SK-N-SH (cell line): ENCODE results near the gene PPFIBP2. TPM values are rescaled to one million over a fixed set of nuclear protein-coding genes. Genes with fewer than 3 reads are reported as not detected.
A peak's percentile ranks its signal among the peaks of the same experiment; 100 is the strongest.

Experiments used
- CTCF ChIA-PET: fragments of 300-600, 350-600 bp; formaldehyde crosslinking; extraction: SDS; loops from one replicate; lab custom pipeline; 2021; lab: Yijun Ruan, JAX
- POLR2A ChIA-PET: fragments of 350-600 bp; sonication (Branson Sonifier 250); formaldehyde crosslinking; extraction: SDS; loops from one replicate; lab custom pipeline; 2020; ENCODE audit warnings: antibody characterized with exemption, inconsistent platforms; lab: Yijun Ruan, JAX
- DNase-seq: peaks from one replicate; pipeline ENCODE4 v3.0.0; 2012
- H2AFZ ChIP-seq: fragments of 200-600 bp; sonication (generic); 2 replicates; pipeline ENCODE4 v1.8.1; 2016; ENCODE audit warnings: antibody characterized with exemption, mild to moderate bottlenecking, low read depth
- H3F3A ChIP-seq: fragments of 200-600 bp; sonication (generic); replicated peaks from 2 replicates; pipeline ENCODE3; 2016; ENCODE audit warnings: antibody characterized with exemption, mild to moderate bottlenecking; ENCODE audit not compliant: insufficient read depth
- H3K27ac ChIP-seq, 2 experiments: fragments of 200-500 bp in 1 of 2; fragments of 200-600 bp in 1 of 2; sonication (Bioruptor generic) in 1 of 2; sonication (generic), shearing (Covaris generic) in 1 of 2; 2 replicates each; pipeline versions ENCODE4 v1.5.1 to v1.6.1; 2014 to 2016; ENCODE audit warnings: low read depth in 2 of 2, inconsistent platforms in 1 of 2, low read length in 1 of 2, mild to moderate bottlenecking in 1 of 2, mixed read lengths in 1 of 2
- H3K27me3 ChIP-seq: fragments of 200-600 bp; sonication (generic), shearing (Covaris generic); 2 replicates; pipeline ENCODE4 v1.6.1; 2016; ENCODE audit warnings: mixed run types; ENCODE audit not compliant: insufficient read depth
- H3K36me3 ChIP-seq, 2 experiments: fragments of 200-500 bp in 1 of 2; fragments of 200-600 bp in 1 of 2; sonication (Bioruptor generic) in 1 of 2; sonication (generic) in 1 of 2; replicated peaks in 1 of 2; 2 replicates each; pipeline versions ENCODE3 to v1.5.1; 2014 to 2016; ENCODE audit warnings: low read length in 1 of 2, mild to moderate bottlenecking in 1 of 2; ENCODE audit not compliant: insufficient read depth in 2 of 2, control insufficient read depth in 1 of 2
- H3K4me1 ChIP-seq, 2 experiments: fragments of 200-500 bp in 1 of 2; fragments of 200-600 bp in 1 of 2; sonication (Bioruptor generic) in 1 of 2; sonication (generic), shearing (Covaris generic) in 1 of 2; 2 replicates each; pipeline versions ENCODE4 v1.5.1 to v1.6.1; 2014 to 2016; ENCODE audit warnings: low read depth in 1 of 2, low read length in 1 of 2, mixed run types in 1 of 2; ENCODE audit not compliant: insufficient read depth in 2 of 2, control insufficient read depth in 1 of 2
- H3K4me2 ChIP-seq: fragments of 200-600 bp; sonication (generic), shearing (Covaris generic); 2 replicates; pipeline ENCODE4 v1.6.1; 2017; ENCODE audit warnings: mixed run types
- H3K4me3 ChIP-seq, 2 experiments: fragments of 200-500 bp in 1 of 2; fragments of 200-600 bp in 1 of 2; sonication (Bioruptor generic) in 1 of 2; sonication (generic), shearing (Covaris generic) in 1 of 2; 2 replicates each; pipeline versions ENCODE4 v1.5.1 to v1.8.1; 2014 to 2016; ENCODE audit warnings: low read depth in 2 of 2, inconsistent platforms in 1 of 2, low read length in 1 of 2, mild to moderate bottlenecking in 1 of 2, mixed read lengths in 1 of 2, moderate library complexity in 1 of 2
- H3K79me2 ChIP-seq: fragments of 200-600 bp; sonication (generic); 2 replicates; pipeline ENCODE4 v1.8.1; 2017; ENCODE audit warnings: mild to moderate bottlenecking; ENCODE audit not compliant: insufficient read depth
- H3K9ac ChIP-seq: fragments of 200-600 bp; sonication (generic); 2 replicates; pipeline ENCODE4 v1.6.1; 2017; ENCODE audit warnings: mixed run types
- H3K9me2 ChIP-seq: fragments of 200-600 bp; sonication (generic); 2 replicates; pipeline ENCODE4 v1.6.1; 2017; ENCODE audit warnings: mixed run types
- H3K9me3 ChIP-seq: fragments of 200-600 bp; sonication (generic); 2 replicates; pipeline ENCODE4 v1.6.1; 2017; ENCODE audit warnings: mixed run types, mild to moderate bottlenecking, moderate library complexity
- H4K20me1 ChIP-seq: fragments of 200-600 bp; sonication (generic); 2 replicates; pipeline ENCODE4 v1.6.1; 2017; ENCODE audit warnings: mild to moderate bottlenecking, mixed run types; ENCODE audit not compliant: insufficient read depth
- CHD2 ChIP-seq: fragments of 150-350 bp; IDR thresholded peaks from 2 replicates; pipeline ENCODE4 v1.6.1; 2018; ENCODE audit warnings: low read length; ENCODE audit not compliant: partially characterized antibody
- CTCF ChIP-seq: fragments of 200-600 bp; sonication (generic); IDR thresholded peaks from 2 replicates; pipeline ENCODE4 v1.6.1; 2017; ENCODE audit warnings: antibody characterized with exemption, mild to moderate bottlenecking, moderate library complexity
- ELF1 ChIP-seq: IDR thresholded peaks from 2 replicates; pipeline ENCODE4 v1.4.0; 2012
- EP300 ChIP-seq, 2 experiments: IDR thresholded peaks; 2 replicates each; pipeline versions ENCODE4 v1.4.0 to v1.6.1; 2012; ENCODE audit warnings: borderline replicate concordance in 1 of 2, low read depth in 1 of 2, low read length in 1 of 2
- FOSL2 ChIP-seq: IDR thresholded peaks from 2 replicates; pipeline ENCODE4 v1.4.0; 2012; ENCODE audit warnings: low read depth, mild to moderate bottlenecking, moderate library complexity, borderline replicate concordance
- FOXJ3 ChIP-seq: sonication (generic); formaldehyde crosslinking; IDR thresholded peaks from 2 replicates; pipeline ENCODE4 v1.5.1; 2020; ENCODE audit warnings: mild to moderate bottlenecking, missing genetic modification reagents
- FOXM1 ChIP-seq: IDR thresholded peaks from 2 replicates; pipeline ENCODE4 v1.4.0; 2012; ENCODE audit warnings: low read depth, mild to moderate bottlenecking
- GABPA ChIP-seq: IDR thresholded peaks from 2 replicates; pipeline ENCODE4 v1.4.0; 2012; ENCODE audit warnings: low read depth, mild to moderate bottlenecking
- IRF3 ChIP-seq: fragments of 150-350 bp; IDR thresholded peaks from 2 replicates; pipeline ENCODE4 v1.6.1; 2016; ENCODE audit warnings: mild to moderate bottlenecking, low read depth, low read length
- JUND ChIP-seq: IDR thresholded peaks from 2 replicates; pipeline ENCODE4 v1.4.0; 2012
- MEF2A ChIP-seq: IDR thresholded peaks from 2 replicates; pipeline ENCODE4 v1.4.0; 2012; ENCODE audit warnings: low read depth, borderline replicate concordance
- MXI1 ChIP-seq: IDR thresholded peaks from 2 replicates; pipeline ENCODE4 v1.6.1; 2012; ENCODE audit warnings: mild to moderate bottlenecking, low read depth, low read length, improper control_type of control experiment
- NRF1 ChIP-seq: IDR thresholded peaks from 2 replicates; pipeline ENCODE4 v1.6.1; 2012; ENCODE audit warnings: low read depth, mild to moderate bottlenecking, low read length
- RAD21 ChIP-seq: IDR thresholded peaks from 2 replicates; pipeline ENCODE4 v1.6.1; 2012; ENCODE audit warnings: mild to moderate bottlenecking, low read length
- RXRA ChIP-seq: IDR thresholded peaks from 2 replicates; pipeline ENCODE4 v1.4.0; 2012; ENCODE audit warnings: low read depth, mild to moderate bottlenecking, borderline replicate concordance
- SMC3 ChIP-seq: IDR thresholded peaks from 2 replicates; pipeline ENCODE4 v1.6.1; 2012; ENCODE audit warnings: low read depth, low read length, improper control_type of control experiment
- TAF1 ChIP-seq: IDR thresholded peaks from 2 replicates; pipeline ENCODE4 v1.6.1; 2012; ENCODE audit warnings: low read depth, mild to moderate bottlenecking, low read length, moderate library complexity, borderline replicate concordance
- WGBS: methylation state at CpG from one replicate; pipeline ENCODE4 v1.1.6; 2017; ENCODE audit warnings: low lambda C conversion rate; 5-methylcytosine and 5-hydroxymethylcytosine counted together
- polyA plus RNA-seq, 3 experiments: library from polyadenylated mRNA; depleted of rRNA; stranded (reverse); fragments of >200 nt; gene quantifications; 2 replicates each; pipeline ENCODE4 v1.2.3, GENCODE V29; 2012

Gene PPFIBP2
- polyA plus RNA-seq, 1 of the 3 experiments (the other 2 are of a cell fraction), result 0.67 TPM

DNA sequence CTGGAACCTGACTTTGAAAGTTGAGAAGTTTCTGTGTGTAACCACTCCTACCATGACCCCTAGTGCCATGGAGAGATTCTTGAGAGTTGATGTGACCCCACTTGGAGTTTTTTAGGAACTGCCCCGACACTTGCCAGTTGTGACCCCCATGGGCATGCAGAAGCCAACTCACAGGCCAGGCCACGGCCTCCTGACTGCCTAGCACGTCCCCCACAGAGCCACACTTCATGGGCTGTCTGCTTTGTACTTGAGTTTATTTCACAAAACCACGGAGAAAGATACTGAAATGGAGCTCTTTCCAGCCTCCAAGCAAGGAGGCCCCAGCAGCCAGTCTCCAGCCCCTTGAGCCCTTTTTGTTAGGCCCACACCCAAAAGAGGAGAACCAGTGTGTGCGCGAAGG is 151.1 kb downstream of the PPFIBP2 start:
- WGBS, result 70% methylated on average over 5 of the region's 6 CpGs

DNA sequence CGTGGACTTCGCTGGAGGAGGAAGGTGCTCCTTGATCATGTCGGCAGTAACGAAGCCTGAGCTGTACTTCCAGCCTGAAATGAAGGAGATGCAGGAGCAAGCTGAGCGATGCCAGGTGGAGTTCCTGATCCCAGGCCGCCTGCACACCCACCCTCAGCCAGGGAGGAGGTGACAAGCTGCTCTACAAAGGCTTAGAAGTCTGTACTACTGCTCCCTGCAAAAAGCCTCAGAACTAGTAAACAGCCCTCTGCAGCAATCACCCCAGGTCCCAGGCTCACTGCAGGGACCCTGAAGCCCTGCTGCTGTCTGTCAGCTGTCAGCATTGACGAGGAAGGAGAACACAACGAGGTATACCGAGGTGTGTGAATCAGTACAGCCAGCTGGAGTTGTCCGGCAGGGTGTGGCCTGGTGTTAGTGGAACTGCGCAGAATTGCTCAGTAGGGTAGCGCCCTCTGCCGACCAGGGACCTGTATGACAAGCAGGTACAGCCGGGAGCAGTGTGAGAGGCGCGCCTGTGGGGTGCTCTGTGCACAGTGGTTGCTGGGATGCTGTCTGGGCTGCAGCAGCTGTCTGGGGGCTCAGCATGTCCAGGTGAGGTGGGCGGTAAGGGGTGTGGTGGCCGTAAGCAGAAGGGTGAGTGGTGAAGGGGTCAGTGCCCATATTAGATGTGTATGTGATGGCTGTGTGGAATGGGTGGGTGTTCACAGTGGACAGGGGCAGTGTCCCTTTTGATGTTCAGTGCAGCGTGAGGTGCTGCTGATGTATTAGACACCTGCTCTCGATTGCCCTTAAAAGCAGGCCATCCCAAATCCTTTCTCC is 151.9 kb downstream of the PPFIBP2 start:
- 35% methylated on average over 19 of the region's 20 CpGs for WGBS
- peak; percentile 90 for DNase-seq
- CTCF ChIA-PET, result interaction anchor here (0.5 to 9.2 kb wide), 59 partner anchors 8 to 624 kb away, joined by 3 to 256 read pairs (median 4); partner anchors contain the start of genes PPFIBP2 and SYT9
- Histone ChIP-seq H3K36me3 (no peaks in the 10 kb centered on the region), H2AFZ (no peak overlapping the region; the same call in 1 of the 2 replicates), H3K27ac (no peak overlapping the region), H3K4me3 (no peak overlapping the region; a peak in 1 of 4 replicates), H3K27me3 (no peaks in the 10 kb centered on the region), H3K9me2 (no peaks in the 10 kb centered on the region), H4K20me1 (no peaks in the 10 kb centered on the region), H3K4me1 (peaks cover 0 to 2% of the 10 kb centered on the region in 2 experiments; a peak in 1 of 4 replicates), H3K79me2 (no peaks in the 10 kb centered on the region), H3K9ac (no peak overlapping the region), H3K9me3 (no peaks in the 10 kb centered on the region), H3K4me2 (no peak overlapping the region), H3F3A (no peaks in the 10 kb centered on the region)
- no peak for TF ChIP-seq NRF1
- no peak for TF ChIP-seq CHD2
- peak; percentile 93 for TF ChIP-seq RAD21
- no peak for TF ChIP-seq IRF3
- TF ChIP-seq MXI1, result no peak
- TF ChIP-seq SMC3, result peak; percentile 89
- peak; percentile 79 for TF ChIP-seq CTCF
- POLR2A ChIA-PET, result no interaction called here

More for the DNA sequence above, 151.1 kb downstream of the PPFIBP2 start:
- Histone ChIP-seq H3F3A (no peaks in the 10 kb centered on the region), H3K9me2 (no peaks in the 10 kb centered on the region), H3K9me3 (no peaks in the 10 kb centered on the region), H3K27ac (no peak overlapping the region)
- TF ChIP-seq RXRA (no peak), FOXJ3 (no peak), FOXM1 (no peak), JUND (no peak), GABPA (no peak), TAF1 (no peak), FOSL2 (no peak), SMC3 (no peak), NRF1 (no peak), ELF1 (no peak), MEF2A (no peak), EP300 (IDR thresholded peaks at IDR 0.05; ENCODE audit: borderline replicate concordance in 1 of 2, low read depth in 1 of 2, low read length in 1 of 2) (no peak)
- TF ChIP-seq, all 33 proteins: peak for 0
- POLR2A ChIA-PET, result no interaction called here
- H4K20me1 ChIP-seq, result no peaks in the 10 kb centered on the region
- H3K4me3 ChIP-seq, result no peak overlapping the region
- peaks cover 0 to 2% of the 10 kb centered on the region in 2 experiments; a peak in 1 of 4 replicates for H3K4me1 ChIP-seq
- no peak overlapping the region for H2AFZ ChIP-seq
- CTCF ChIA-PET, result interaction anchor here (0.7 to 9.2 kb wide), 31 partner anchors 10 to 571 kb away, joined by 3 to 256 read pairs (median 7); partner anchors contain the start of gene PPFIBP2
- no peaks in the 10 kb centered on the region for H3K79me2 ChIP-seq
- DNase-seq, result no peak
- no peaks in the 10 kb centered on the region for H3K36me3 ChIP-seq
- no peaks in the 10 kb centered on the region for H3K27me3 ChIP-seq
- no peak overlapping the region for H3K4me2 ChIP-seq
- no peak overlapping the region for H3K9ac ChIP-seq
